Trophoblast cell (in vitro differentiated cells and primary cell): ENCODE measurements around the gene SAA4.
"Not testable (repeated sequence)": the region's sequence is repeated elsewhere in the genome, so short reads cannot be mapped to it uniquely, and the experiment has no call there.

Experiments used
- DNase-seq, 2 donors: peaks; one replicate each; pipeline ENCODE4 v3.0.0-alpha.2; 2016
- H2AFZ ChIP-seq: 2 replicates; pipeline ENCODE4 v1.6.1; 2013; ENCODE audit warnings: low read length, moderate library complexity, mild to moderate bottlenecking; ENCODE audit not compliant: insufficient read depth, poor library complexity
- H2AK5ac ChIP-seq: 2 replicates; pipeline ENCODE4 v1.6.1; 2013; ENCODE audit warnings: mild to moderate bottlenecking, low read length
- H2BK120ac ChIP-seq: 2 replicates; pipeline ENCODE4 v1.6.1; 2013; ENCODE audit warnings: low read length, mild to moderate bottlenecking, moderate library complexity; ENCODE audit not compliant: insufficient read depth, poor library complexity
- H2BK12ac ChIP-seq: 2 replicates; pipeline ENCODE4 v1.6.1; 2013; ENCODE audit warnings: mild to moderate bottlenecking, low read length, moderate library complexity
- H2BK5ac ChIP-seq: 2 replicates; pipeline ENCODE4 v1.6.1; 2013; ENCODE audit warnings: low read length, low read depth, moderate library complexity, mild to moderate bottlenecking; ENCODE audit not compliant: poor library complexity
- H3K14ac ChIP-seq: 2 replicates; pipeline ENCODE4 v1.6.1; 2013; ENCODE audit warnings: mild to moderate bottlenecking, low read length
- H3K18ac ChIP-seq: 2 replicates; pipeline ENCODE4 v1.6.1; 2013; ENCODE audit warnings: mild to moderate bottlenecking, low read length
- H3K23ac ChIP-seq: 2 replicates; pipeline ENCODE4 v1.6.1; 2013; ENCODE audit warnings: low read length
- H3K27ac ChIP-seq: 2 replicates; pipeline ENCODE4 v1.5.1; 2013; ENCODE audit warnings: low read depth, mild to moderate bottlenecking, inconsistent platforms, low read length, moderate library complexity
- H3K27me3 ChIP-seq: 2 replicates; pipeline ENCODE4 v1.6.1; 2013; ENCODE audit warnings: inconsistent platforms, mild to moderate bottlenecking, low read length, moderate library complexity; ENCODE audit not compliant: insufficient read depth
- H3K36me3 ChIP-seq, 2 experiments: 1 replicate in 1 of 2; 2 replicates in 1 of 2; pipeline ENCODE4 v1.6.1; 2013; ENCODE audit warnings: low read length in 2 of 2, mild to moderate bottlenecking in 2 of 2, moderate library complexity in 1 of 2; ENCODE audit not compliant: insufficient read depth in 2 of 2, control insufficient read depth in 1 of 2
- H3K4ac ChIP-seq: 2 replicates; pipeline ENCODE4 v1.6.1; 2013; ENCODE audit warnings: low read depth, mild to moderate bottlenecking, low read length, moderate library complexity
- H3K4me1 ChIP-seq, 2 experiments: 1 replicate in 1 of 2; 2 replicates in 1 of 2; pipeline ENCODE4 v1.6.1; 2013; ENCODE audit warnings: low read length in 2 of 2, mild to moderate bottlenecking in 2 of 2, moderate library complexity in 1 of 2; ENCODE audit not compliant: insufficient read depth in 2 of 2, control insufficient read depth in 1 of 2
- H3K4me2 ChIP-seq: 2 replicates; pipeline ENCODE4 v1.6.1; 2013; ENCODE audit warnings: inconsistent platforms, mild to moderate bottlenecking, low read length, moderate library complexity
- H3K4me3 ChIP-seq: 2 replicates; pipeline ENCODE4 v1.5.1; 2013; ENCODE audit warnings: mild to moderate bottlenecking, low read depth, low read length, inconsistent platforms
- H3K79me1 ChIP-seq: one replicate; pipeline ENCODE4 v1.6.1; 2013; ENCODE audit warnings: low read length
- H3K79me2 ChIP-seq: 2 replicates; pipeline ENCODE4 v1.6.1; 2013; ENCODE audit warnings: low read length, mild to moderate bottlenecking; ENCODE audit not compliant: control insufficient read depth, insufficient read depth, poor library complexity
- H3K9ac ChIP-seq: 2 replicates; pipeline ENCODE4 v1.6.1; 2013; ENCODE audit warnings: mild to moderate bottlenecking, low read length
- H3K9me3 ChIP-seq: 2 replicates; pipeline ENCODE4 v1.6.1; 2013; ENCODE audit warnings: low read depth, mild to moderate bottlenecking, control low read depth, inconsistent platforms, low read length; ENCODE audit not compliant: insufficient read depth
- H4K12ac ChIP-seq: 2 replicates; pipeline ENCODE4 v1.6.1; 2013; ENCODE audit warnings: low read depth, mild to moderate bottlenecking, low read length, moderate library complexity
- H4K8ac ChIP-seq: 2 replicates; pipeline ENCODE4 v1.6.1; 2013; ENCODE audit warnings: low read depth, mild to moderate bottlenecking, low read length, moderate library complexity
- H4K91ac ChIP-seq: one replicate; pipeline ENCODE4 v1.6.1; 2013; ENCODE audit warnings: low read depth, mild to moderate bottlenecking, low read length, moderate library complexity
- WGBS: extraction: QIAGEN DNeasy Blood & Tissue Kit; methylation state at CpG from one replicate; pipeline ENCODE4 v1.1.7; 2013; ENCODE audit warnings: missing lambda C conversion rate; ENCODE audit not compliant: insufficient read length, insufficient coverage; ENCODE audit errors: extremely low coverage; 5-methylcytosine and 5-hydroxymethylcytosine counted together

Gene SAA4

GRCh38 chr11:18277565-18278271 is 41.1 kb upstream of the SAA4 start:
- Histone ChIP-seq H4K12ac (no peak overlapping the region), H2BK120ac (no peak overlapping the region), H3K79me1 (no peaks in the 10 kb centered on the region), H4K8ac (no peak overlapping the region), H3K9me3 (no peaks in the 10 kb centered on the region), H3K27ac (no peak overlapping the region), H3K4me1 (peaks cover 0 to 3% of the 10 kb centered on the region in 2 experiments), H3K27me3 (no peaks in the 10 kb centered on the region), H4K91ac (no peak overlapping the region), H3K9ac (no peak overlapping the region), H2BK5ac (no peak overlapping the region), H3K4me3 (no peak overlapping the region), H2BK12ac (no peak overlapping the region), H3K79me2 (no peaks in the 10 kb centered on the region), H3K4me2 (no peak overlapping the region), H3K14ac (no peak overlapping the region), H3K4ac (no peak overlapping the region), H2AFZ (no peak overlapping the region), H3K23ac (no peak overlapping the region), H2AK5ac (no peak overlapping the region), H3K36me3 (peaks cover 6 to 12% of the 10 kb centered on the region in 2 experiments), H3K18ac (no peak overlapping the region)
- WGBS: no CpG with 5 or more reads among the region's 5 CpGs
- peak; percentile 21 to 62 for DNase-seq

GRCh38 chr11:18271206-18271605 is 34.6 kb upstream of the SAA4 start:
- no peak overlapping the region for H2AFZ ChIP-seq
- no peak overlapping the region for H2AK5ac ChIP-seq
- H3K23ac ChIP-seq: no peak overlapping the region
- H3K4me2 ChIP-seq: no peak overlapping the region
- WGBS: no CpG with 5 or more reads among the region's 4 CpGs
- no peak overlapping the region for H3K14ac ChIP-seq
- no peaks in the 10 kb centered on the region for H3K79me1 ChIP-seq
- H3K4me1 ChIP-seq: no peaks in the 10 kb centered on the region
- H3K9me3 ChIP-seq: no peaks in the 10 kb centered on the region
- H3K4me3 ChIP-seq: no peak overlapping the region
- no peak overlapping the region for H2BK5ac ChIP-seq
- no peaks in the 10 kb centered on the region for H3K27me3 ChIP-seq
- H4K12ac ChIP-seq: no peak overlapping the region
- no peak overlapping the region for H2BK120ac ChIP-seq
- no peaks in the 10 kb centered on the region for H3K36me3 ChIP-seq
- no peak overlapping the region for H3K27ac ChIP-seq
- no peak overlapping the region for H4K91ac ChIP-seq
- no peaks in the 10 kb centered on the region for H3K79me2 ChIP-seq
- no peak overlapping the region for H4K8ac ChIP-seq
- H2BK12ac ChIP-seq: no peak overlapping the region
- DNase-seq: peak in 1 of 2 donors; percentile 14
- H3K18ac ChIP-seq: no peak overlapping the region
- H3K9ac ChIP-seq: no peak overlapping the region
- H3K4ac ChIP-seq: no peak overlapping the region

GRCh38 chr11:18270102-18270501 is 33.5 kb upstream of the SAA4 start:
- no peaks in the 10 kb centered on the region for H3K79me2 ChIP-seq
- H3K4me2 ChIP-seq: no peak overlapping the region
- no peak overlapping the region for H4K91ac ChIP-seq
- no peak overlapping the region for H2AFZ ChIP-seq
- no peak overlapping the region for H3K27ac ChIP-seq
- H2AK5ac ChIP-seq: no peak overlapping the region
- H2BK12ac ChIP-seq: no peak overlapping the region
- no peaks in the 10 kb centered on the region for H3K27me3 ChIP-seq
- H2BK5ac ChIP-seq: no peak overlapping the region
- H3K4ac ChIP-seq: no peak overlapping the region
- no peaks in the 10 kb centered on the region for H3K36me3 ChIP-seq
- no peak for DNase-seq
- H3K14ac ChIP-seq: no peak overlapping the region
- no peak overlapping the region for H3K9ac ChIP-seq
- H3K23ac ChIP-seq: no peak overlapping the region
- no peak overlapping the region for H4K12ac ChIP-seq
- H2BK120ac ChIP-seq: no peak overlapping the region
- H3K18ac ChIP-seq: no peak overlapping the region
- H3K9me3 ChIP-seq: no peaks in the 10 kb centered on the region
- no peak overlapping the region for H3K4me3 ChIP-seq
- no peak overlapping the region for H4K8ac ChIP-seq
- no CpG with 5 or more reads among the region's 4 CpGs for WGBS
- H3K79me1 ChIP-seq: no peaks in the 10 kb centered on the region
- H3K4me1 ChIP-seq: peaks cover 0 to 2% of the 10 kb centered on the region in 2 experiments

- H3K9ac ChIP-seq, H3K27ac ChIP-seq, H3K14ac ChIP-seq, H3K4me1 ChIP-seq, H3K18ac ChIP-seq, H2BK5ac ChIP-seq, H3K79me2 ChIP-seq, H3K4me2 ChIP-seq, H2BK12ac ChIP-seq, DNase-seq, H3K4ac ChIP-seq, H4K91ac ChIP-seq, H3K4me3 ChIP-seq, H4K8ac ChIP-seq, H3K27me3 ChIP-seq, H2AFZ ChIP-seq, H2BK120ac ChIP-seq, H3K79me1 ChIP-seq, H2AK5ac ChIP-seq, H4K12ac ChIP-seq, H3K36me3 ChIP-seq, H3K9me3 ChIP-seq, H3K23ac ChIP-seq: not testable (repeated sequence)
- WGBS: no CpG with 5 or more reads among the region's 5 CpGs
These were observed 32.6 kb upstream of the SAA4 start for GRCh38 chr11:18269252-18269651.
